ENCODE data around the gene CASKIN2.
"Not testable (repeated sequence)": the region's sequence is repeated elsewhere in the genome, so short reads cannot be mapped to it uniquely, and the experiment has no call there.

CASKIN2 gene

DNA sequence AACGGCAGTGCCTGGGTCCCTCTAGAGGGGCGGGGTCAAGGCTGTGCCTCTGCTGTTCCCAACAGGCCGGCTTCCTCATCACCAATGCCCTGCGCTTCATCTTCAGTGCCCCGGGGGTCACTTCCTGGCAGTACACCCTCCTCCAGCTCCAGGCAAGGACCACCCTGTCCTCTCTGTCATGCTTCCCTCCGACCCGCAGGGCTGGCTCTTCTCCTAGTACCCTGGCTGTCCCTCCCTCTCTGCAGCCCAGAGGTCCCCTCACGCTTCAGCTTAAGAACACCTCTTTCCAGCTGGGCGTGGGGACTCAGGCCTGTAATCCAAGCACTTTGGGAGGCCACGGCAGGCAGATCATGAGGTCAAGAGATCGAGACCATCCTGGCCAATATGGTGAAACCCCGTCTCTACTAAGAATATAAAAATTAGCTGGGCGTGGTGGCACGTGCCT is 25.8 kb downstream of the CASKIN2 start:
- DNase-seq (ENCODE audit: low spot score), result no peak

DNA sequence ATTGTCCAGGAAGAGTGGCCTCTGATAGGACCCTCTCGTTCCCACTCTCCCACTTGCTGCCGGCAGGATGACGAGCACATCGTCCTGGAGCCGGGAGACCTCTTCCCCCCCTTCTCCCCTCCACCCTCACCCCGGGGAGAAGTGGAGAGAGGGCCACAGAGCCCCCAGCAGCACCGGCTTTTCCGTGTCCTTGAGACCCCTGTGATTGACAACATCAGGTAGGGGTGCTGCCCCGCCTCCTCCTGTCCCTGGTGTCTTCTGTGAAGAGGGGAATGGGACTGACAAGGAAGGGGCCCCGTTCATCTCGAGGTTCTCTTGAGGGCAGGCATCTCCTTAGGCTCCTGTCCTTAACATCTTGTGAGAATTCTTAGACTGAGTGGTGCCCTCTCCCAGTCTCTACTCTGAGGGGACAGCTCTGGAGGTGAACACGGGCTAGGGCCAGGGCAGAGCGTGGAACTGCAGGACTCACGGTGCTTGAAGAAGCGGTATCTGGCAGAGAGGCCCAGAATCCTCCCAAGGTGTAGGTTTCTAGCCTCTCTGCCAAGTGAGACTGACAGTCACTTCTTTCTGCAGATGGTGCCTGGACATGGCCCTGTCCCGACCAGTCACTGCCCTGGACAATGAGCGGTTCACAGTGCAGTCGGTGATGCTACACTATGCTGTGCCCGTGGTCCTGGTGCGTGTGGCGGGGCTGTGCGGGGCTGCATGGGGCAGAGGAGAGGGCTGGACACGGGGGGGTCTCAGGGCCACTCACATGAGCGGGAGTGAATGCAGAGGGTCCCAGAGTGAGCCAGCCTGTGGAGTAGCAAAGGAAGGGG is 26.4 kb downstream of the CASKIN2 start:
- no peak for DNase-seq (ENCODE audit: low spot score)

DNA sequence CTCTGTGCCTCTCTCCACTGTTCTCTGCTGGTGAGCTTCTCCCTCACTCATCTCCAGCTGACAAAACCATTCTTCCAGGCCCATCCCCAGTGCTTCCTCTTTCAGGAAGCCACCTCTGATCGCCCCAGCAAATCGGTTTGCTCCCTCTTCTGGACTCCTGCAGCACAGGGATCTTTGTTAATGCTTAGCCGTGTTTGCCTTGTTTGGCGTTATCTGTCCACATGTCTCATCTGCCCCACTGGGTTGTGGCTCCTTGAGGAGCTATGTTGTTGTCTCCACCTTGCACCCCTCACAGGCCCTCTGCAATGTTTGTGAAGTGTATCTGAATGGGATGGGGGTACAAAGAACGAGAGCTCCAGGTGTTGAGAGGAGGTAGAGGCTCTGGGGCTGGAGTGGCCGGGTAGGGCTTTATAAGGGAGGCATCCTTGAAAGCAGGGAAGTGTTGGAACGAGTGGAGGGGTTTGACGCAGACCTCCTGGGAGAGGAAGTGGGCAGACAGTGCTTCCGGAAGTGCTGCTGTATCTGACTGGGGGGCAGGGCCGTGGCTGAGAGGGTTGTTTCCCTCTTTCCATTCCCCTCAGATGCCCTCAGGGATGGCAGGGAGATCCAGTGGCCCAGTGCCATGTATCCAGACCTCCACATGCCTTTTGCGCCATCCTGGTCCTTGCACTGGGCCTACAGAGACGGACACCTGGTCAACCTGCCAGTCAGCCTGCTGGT is 27.8 kb downstream of the CASKIN2 start:
- DNase-seq (ENCODE audit: low spot score), result no peak

DNA sequence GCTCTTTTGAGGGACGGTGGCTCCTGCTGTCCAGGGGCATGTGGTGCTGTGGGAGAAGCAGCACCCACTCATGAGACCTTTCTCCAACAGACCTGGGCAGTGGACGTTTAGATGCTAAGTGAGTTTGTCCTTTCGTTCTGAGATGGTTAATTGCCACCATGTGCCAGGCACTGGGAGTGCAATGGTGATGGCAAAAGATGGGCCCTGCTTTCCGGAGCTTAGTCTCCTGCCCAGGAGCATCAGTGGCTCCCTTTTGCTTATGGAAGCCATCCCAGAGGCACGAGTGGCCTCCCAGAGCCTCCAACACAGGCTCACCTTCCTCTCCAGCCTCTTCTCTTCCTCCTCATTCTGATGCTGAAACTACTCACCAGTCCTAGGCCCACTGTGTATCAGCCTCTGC is 28.4 kb downstream of the CASKIN2 start:
- no peak for DNase-seq (ENCODE audit: low spot score)

DNA sequence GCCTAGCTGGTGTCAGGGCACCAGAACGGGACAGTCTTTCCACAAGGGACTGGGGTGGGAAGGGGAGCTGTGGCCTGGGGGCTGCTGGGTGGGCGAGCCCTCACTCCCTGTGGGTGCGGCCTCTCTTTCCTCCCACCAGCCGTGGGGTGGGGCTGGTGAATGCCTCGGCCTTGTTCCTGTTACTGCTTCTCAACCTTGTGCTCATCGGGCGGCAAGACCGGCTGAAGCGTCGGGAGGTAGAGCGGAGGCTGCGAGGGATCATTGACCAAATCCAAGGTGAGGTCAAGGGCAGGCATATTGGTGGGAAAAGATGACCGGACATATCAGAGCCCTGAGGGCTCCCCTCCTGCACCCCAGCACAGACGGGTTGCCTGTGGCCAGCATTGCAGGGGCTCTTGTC is 29.2 kb downstream of the CASKIN2 start:
- no peak for DNase-seq (ENCODE audit: low spot score)

DNA sequence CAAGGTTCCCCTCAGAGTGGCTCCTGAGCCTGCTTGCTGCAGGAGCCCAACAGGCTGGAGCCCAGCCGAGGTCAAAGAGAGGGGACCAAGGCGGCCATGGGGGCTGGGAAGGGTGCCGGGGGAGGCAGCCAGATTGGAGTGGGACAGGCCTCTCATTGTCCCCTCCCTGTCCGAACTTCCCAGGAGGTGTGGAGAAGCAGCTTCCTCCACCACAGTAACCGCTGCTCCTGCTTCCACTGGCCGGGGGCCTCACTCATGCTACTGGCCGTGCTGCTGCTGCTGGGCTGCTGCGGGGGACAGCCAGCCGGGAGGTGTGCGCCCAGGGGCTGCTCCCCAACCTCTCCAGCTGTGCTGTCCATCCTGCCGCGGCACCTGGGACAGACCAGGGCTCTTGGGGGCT is 29.6 kb downstream of the CASKIN2 start:
- DNase-seq (ENCODE audit: low spot score), result no peak

DNA sequence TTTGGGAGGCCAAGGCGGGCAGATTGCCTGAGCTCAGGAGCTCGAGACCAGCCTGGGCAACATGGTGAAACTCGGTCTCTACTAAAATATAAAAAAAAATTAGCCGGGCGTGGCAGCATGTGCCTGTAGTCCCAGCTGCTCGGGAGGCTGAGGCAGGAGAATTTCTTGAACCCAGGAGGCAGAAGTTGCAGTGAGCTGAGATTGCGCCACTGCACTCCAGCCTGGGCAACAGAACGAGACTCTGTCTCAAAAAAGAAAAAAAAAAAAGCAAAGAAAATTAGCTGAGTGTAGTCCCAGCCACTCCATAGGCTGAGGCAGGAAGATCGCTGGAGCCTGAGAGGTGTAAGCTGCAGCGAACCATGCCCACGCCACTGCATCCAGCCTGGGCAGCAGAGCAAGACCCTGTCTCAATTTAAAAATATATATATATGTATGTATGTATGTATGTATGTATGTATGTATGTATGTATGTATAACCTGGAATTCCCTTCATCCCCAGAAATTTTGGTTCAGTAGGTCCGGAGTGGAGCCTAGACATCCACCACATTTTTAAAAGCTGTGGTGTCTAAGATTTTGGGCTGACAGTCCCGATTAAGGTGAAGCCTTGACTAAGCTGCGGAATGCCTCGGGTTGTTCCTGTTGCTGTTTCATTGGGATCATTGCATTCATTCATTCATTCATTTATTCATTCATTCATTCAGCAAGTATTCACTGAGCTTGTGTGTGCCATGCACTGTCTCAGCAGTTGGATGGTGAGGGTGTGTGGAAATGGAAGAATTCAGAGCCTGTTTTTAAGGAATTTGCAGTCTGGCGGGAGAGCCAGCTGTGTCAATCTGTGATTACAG is 33.0 kb downstream of the CASKIN2 start:
- no peak for DNase-seq (ENCODE audit: low spot score)

DNA sequence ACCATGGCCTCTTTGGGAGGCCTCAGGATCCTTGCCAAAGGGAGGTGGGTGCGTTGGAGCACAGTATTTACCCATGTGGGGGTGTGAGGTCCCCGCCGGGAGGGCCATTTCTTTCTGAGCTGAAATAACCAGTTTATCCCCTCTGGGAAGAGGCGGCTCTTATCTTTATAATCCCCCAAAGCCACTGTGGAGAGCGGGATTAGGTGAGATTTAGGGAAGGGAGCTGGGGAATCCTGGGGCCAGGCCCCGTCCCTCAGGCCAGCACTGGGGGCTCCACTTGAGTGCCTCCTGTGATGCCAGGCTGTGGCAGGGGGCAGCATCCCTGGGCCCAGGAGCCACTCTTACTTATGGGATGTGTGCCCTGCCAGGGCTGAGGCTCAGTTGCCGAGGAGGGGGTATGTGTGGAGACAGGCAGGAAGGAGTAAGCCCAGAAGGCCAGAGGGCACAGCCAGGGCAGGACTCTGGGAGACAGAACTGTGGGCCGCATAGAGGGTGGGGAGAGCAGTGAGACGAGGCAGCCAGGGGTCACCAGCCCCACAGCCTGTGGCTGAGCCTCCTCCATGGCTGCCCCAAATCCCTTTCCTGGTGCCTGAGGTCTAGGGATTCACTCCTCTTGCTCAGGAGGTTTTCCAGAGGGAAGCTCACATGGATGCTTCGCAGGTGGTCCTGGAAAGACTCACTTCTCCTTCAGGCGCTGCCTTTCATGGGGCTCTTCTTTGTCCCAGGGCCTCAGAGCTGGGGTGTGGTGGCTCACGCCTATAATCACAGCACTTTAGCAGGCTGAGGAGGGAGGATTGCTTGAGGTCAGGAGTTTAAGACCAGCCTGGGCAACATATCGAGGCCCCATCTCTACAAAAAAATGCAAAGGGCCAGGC is 33.9 kb downstream of the CASKIN2 start:
- DNase-seq (ENCODE audit: low spot score), result no peak

DNA sequence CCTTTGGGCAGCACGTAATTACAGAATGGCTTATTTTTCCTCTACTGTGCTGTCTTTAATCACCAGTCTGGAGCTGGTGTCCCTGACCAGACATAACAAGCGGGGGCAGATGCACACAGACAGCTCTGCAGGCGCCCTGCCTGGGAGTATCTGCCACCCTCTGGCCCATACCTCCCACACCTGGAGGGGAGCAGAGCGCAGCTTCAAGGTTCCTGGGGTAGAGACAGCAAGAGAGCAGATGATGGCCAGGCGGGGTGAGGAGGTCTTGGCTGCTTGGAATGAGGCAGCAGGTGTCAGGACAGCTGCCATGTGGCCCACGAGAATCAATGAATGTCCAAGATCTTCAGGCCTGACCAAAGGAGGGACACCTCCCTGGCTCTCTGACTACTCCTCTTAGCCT is 35.1 kb downstream of the CASKIN2 start:
- no peak for DNase-seq (ENCODE audit: low spot score)

DNA sequence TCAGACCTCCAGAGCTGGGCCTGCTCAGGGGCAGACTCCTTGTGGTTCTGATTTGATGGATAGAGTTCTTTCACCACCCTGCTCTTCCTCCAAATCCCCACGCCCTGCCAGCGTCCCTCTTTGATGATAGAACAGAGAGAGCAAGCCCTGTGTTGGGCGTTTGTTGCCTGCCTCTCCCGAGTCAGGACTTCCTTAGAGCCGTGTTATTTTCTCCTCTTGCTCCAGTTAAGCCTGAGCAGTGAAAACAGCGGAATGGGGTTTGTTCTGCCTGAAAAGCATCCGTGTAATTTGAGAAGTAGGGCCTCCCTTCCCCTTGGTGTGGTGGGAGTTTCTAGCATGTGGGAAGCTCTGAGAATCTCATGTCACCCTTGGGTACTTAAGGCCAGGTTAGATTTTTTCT is 36.8 kb downstream of the CASKIN2 start:
- no peak for DNase-seq (ENCODE audit: low spot score)

DNA sequence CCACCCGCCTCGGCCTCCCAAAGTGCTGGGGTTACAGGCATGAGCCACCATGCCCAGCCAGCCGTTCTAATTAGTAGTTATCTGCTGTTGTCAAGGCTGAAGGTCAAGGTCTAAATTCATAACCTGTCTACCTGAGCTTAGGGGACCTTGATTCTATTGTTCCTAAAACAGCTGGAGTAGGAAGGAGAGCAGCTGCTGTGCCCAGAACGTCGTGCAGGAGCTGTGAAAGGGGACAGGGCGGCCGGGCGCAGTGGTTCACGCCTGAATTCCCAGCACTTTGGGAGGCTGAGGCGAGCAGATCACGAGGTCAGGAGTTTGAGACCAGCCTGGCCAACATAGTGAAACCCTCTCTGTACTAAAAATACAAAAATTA is 37.9 kb downstream of the CASKIN2 start:
- DNase-seq (ENCODE audit: low spot score), result not testable (repeated sequence)

DNA sequence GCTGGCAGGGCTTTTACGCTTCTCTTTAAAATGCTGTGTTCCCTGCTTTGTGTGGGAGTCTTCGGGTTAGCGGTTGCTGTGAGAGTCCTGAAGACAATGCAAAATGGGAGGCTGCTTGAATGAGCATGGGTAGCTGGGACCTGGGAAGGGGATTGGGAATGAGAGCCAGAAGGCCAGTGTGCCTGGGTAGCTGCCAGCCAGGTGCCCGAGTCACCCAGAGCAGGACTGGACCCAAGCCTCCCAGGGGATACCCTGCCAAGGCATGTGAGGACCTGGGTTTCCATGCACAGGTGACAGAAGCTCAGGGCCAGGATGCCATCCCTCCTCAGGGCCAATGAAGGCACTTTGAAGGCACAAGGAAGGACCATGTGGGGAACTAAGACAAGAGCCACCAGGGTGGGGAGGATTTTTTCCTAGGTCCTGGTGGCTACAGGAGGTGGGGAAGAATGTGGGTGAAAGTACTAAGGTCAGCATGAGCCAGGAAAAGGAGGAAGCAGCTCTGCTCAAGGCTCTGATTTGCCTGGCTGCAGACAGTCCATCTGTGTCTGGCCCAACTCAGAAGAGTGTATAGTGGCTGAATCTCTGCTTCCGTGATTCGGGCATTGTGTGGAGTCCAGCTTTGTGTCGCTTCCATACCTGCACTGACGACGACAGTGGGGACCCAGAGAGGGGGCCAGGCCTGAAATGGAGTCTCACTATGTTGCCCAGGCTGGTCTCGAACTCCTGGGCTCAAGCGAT is 38.4 kb downstream of the CASKIN2 start:
- no peak for DNase-seq (ENCODE audit: low spot score)

DNA sequence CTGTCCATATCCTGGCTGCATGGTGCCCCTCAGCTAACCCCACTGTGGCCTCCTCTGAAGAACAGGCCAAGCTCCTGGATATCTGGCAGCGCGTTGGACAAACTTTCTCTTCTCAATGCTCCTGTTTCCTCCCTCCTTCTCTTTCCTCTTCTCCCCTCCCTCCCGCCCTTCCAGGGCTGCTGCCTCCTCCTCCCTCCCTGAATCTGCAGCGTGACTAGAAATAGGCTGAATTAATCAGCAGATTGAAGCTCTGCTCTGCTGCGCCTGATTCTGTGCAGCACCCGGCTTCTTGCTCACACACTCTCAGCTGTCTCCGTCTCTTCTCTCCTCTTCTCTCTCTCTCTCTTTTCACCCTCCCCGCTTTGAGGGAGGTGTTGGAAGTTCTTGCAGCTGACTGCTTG is 39.1 kb downstream of the CASKIN2 start:
- no peak for DNase-seq (ENCODE audit: low spot score)

DNA sequence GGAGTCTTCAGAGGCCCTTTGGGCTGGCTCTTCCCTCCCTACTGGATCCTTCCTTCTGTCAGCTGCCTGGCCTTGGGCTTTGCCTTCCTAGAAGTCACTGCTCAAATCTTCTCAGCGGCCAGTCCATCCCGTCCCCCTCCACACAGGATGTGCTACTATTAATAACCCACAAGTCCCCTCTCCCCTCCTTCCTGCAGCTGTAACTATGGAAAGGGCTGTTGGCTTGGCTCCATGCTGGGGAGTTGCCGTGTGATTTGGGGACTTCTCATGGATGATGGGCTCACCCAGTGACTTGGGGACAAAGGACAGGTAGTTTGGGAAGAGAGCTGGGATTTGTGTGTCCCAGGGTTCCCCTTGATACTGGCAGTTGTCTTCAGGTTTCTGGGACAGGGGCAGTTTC is 39.5 kb downstream of the CASKIN2 start:
- DNase-seq (ENCODE audit: low spot score), result no peak

DNA sequence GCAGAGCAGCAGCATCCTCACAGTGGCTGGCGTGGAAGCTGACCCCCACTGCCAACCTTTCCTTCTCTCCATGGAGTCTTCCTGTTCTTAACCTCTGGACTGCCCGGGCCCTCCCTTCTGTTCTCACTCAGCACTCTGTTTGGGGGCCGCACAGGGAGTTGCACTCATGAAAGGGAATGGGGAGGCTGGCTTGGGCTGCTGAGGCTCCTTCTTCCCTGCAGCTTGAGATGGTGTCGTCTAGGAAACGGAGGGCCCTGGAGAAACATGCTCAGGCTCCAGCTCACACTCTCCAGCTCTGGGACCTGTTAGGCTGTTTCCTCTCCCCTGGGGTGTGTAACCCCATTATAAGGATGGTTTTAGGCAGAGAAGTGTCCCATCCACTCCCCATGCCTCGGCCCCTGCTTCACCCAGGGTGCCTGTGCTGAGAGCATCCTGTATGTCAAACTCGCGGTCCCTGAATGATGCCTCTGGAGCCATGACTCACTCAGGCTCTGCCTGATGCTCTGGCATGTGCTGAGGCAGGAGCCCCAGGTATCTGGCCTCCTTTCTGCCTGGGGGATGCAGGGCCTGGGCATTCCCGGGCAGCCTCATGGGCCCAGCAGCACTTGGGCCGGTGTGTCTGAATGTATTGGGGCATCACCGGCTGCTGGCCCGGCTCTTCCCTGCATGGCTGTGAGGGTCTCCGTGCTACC is 40.0 kb downstream of the CASKIN2 start:
- DNase-seq (ENCODE audit: low spot score), result no peak

DNA sequence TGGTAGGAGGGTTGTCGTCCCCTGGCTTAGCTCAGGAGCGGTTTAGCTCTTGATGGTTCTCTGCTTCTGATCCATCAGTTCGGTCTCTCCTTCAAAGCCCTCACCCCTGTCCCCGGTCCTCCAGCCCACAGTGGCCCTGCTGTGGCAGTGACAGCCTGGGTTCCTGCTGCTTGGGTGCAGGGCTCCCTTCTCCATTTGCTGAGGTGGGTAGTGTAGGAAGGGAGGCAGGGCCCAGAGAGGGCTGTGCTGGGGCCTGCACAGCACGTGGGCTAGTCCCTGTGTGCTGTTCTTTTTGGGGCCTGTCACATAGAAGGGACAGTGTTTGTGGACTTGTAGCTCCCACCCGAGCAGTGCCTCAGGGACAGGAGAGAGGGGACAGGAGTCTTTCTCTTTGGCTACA is 40.6 kb downstream of the CASKIN2 start:
- DNase-seq (ENCODE audit: low spot score), result no peak

DNA sequence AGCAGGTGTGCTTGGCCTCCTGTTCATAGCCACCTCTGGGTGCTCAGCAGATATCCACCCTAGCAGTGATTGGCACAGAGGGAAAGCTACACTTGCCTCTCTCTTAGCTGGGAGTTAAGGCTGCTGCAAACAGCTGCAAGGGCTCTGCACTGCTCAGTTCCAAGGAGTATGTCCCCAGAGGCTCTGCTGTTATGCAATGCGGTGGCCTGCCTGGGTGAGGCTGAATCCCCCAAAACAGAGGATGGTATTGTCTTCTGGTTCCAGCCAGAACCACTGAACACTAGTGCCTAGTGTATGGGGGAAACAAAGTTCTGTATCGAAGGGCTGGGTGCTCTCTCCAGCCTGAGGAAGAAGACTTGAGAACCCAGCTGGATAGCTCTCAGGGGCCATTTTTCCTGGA is 42.1 kb downstream of the CASKIN2 start:
- peak; percentile 55 for DNase-seq (ENCODE audit: low spot score)

DNA sequence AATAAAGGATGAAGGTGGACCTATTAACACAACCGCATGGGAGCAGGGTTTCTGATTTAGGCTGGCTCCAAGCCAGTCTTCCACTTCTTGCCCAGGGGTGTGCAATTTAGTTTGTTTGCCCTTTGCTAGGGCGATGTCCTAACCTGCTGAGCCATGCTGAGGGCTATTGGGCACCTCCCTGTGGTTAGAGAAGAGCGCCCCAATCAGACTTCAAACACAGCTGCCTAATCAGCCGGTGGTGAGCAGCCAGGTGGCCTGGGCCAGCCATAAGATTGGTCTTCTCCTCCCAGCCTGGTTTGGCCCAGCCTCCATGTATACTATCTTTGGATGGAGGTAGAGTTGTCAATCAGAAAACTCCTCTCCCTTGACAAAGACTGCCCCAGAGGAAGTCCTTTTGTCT is 43.2 kb downstream of the CASKIN2 start:
- no peak for DNase-seq (ENCODE audit: low spot score)

DNA sequence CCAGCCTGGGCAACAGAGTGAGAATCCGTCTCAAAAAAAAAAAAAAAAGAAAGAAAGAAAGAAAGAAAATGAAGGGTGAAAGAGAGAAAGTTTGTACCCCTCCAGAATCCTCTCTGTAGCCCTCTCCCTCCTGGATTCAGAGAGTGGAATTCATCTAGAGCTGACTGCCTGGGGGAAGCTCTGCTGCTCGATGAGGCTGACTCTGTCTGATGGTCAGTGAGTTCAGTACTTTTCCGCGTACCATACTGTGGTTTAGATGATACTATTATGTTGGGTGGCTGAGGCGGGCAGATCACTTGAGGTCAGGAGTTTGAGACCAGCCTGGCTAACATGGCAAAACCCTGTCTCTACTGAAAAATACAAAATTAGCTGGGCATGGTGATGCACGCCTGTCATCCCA is 44.1 kb downstream of the CASKIN2 start:
- DNase-seq (ENCODE audit: low spot score), result no peak

DNA sequence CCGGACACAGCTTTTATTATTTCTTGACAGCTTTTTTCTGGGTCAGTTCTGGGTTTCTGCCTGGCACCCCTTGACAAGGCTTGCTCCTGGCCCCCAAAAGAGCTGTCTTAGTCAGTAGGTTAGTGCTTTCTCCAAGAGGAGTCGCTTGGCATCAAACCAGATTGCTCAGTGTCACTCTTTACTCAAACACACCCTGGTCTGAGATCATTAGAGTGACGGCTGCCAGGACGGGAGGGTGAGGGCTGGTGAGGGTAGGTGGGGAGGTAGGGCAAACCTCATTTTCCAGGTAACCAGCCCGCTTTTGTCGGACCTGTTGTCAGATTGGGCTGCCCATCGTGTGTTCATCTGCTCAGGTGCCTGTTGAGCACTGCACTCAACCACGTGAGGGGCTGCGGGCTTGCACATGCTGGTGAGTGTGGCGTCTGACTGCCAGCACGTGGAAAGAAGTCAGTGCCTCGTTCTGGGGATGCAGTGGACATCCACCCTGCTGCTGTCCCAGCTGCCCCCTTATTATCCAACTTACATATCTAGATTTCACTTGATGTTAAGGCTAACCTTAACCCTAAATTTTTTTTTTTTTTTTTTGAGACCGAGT is 46.5 kb downstream of the CASKIN2 start:
- DNase-seq (ENCODE audit: low spot score), result no peak
